Amniotic epithelial cell (primary cell): ENCODE data around the gene SUMO4.
A peak's percentile ranks its signal among the peaks of the same experiment; 100 is the strongest.

Experiments
- DNase-seq: peaks from one replicate; pipeline ENCODE4 v3.0.0-alpha.2; 2010; ENCODE audit warnings: low read depth

SUMO4 gene

GRCh38 chr6:149400050-149400449, at the start of gene SUMO4:
TSS of gene SUMO4 (plus strand) at chr6:149400262. CDS start at chr6:149400392, 130 bp downstream.
- no peak for DNase-seq

GRCh38 chr6:149354009-149354408, 46.1 kb upstream of the SUMO4 start:
- no peak for DNase-seq

- DNase-seq: no peak
Observed at GRCh38 chr6:149356081-149356750, 43.8 kb upstream of the SUMO4 start.

GRCh38 chr6:149357726-149358538, 42.1 kb upstream of the SUMO4 start:
- no peak for DNase-seq

- no peak for DNase-seq
Observed at GRCh38 chr6:149359440-149359839, 40.6 kb upstream of the SUMO4 start.

- DNase-seq: no peak
Observed at GRCh38 chr6:149360536-149360935, 39.5 kb upstream of the SUMO4 start.

GRCh38 chr6:149362289-149362688, 37.8 kb upstream of the SUMO4 start:
- peak; percentile 35 for DNase-seq

GRCh38 chr6:149363154-149363553, 36.9 kb upstream of the SUMO4 start:
- no peak for DNase-seq

GRCh38 chr6:149364557-149364956, 35.5 kb upstream of the SUMO4 start:
- peak; percentile 60 for DNase-seq

GRCh38 chr6:149365197-149365596, 34.9 kb upstream of the SUMO4 start:
- no peak for DNase-seq

- DNase-seq: no peak
Observed at GRCh38 chr6:149366267-149366921, 33.7 kb upstream of the SUMO4 start.

- DNase-seq: no peak
Observed at GRCh38 chr6:149368065-149368464, 32.0 kb upstream of the SUMO4 start.

GRCh38 chr6:149371154-149371553, 28.9 kb upstream of the SUMO4 start:
- DNase-seq: no peak

- no peak for DNase-seq
Observed at GRCh38 chr6:149372062-149372461, 28.0 kb upstream of the SUMO4 start.

- DNase-seq: no peak
Observed at GRCh38 chr6:149373511-149373910, 26.6 kb upstream of the SUMO4 start.

GRCh38 chr6:149379977-149380376, 20.1 kb upstream of the SUMO4 start:
- DNase-seq: no peak

- DNase-seq: no peak
Observed at GRCh38 chr6:149380523-149380922, 19.5 kb upstream of the SUMO4 start.

- DNase-seq: no peak
Observed at GRCh38 chr6:149383371-149383770, 16.7 kb upstream of the SUMO4 start.

GRCh38 chr6:149384464-149384863, 15.6 kb upstream of the SUMO4 start:
- no peak for DNase-seq

- DNase-seq: no peak
Observed at GRCh38 chr6:149385998-149386646, 13.9 kb upstream of the SUMO4 start.

- DNase-seq: no peak
Observed at GRCh38 chr6:149387779-149388512, 12.1 kb upstream of the SUMO4 start.
